Measurements from ENCODE around the gene GGTLC1. TPM values are rescaled to one million over a fixed set of nuclear protein-coding genes. Genes with fewer than 3 reads are reported as not detected.

GGTLC1 gene
- total and polyA plus RNA-seq, 10 of the 15 experiments (the other 5 are each of a cell fraction or from before 2014, with no cell fraction given), result not detected

GRCh38 chr20:23946206-23946605, 42.4 kb downstream of the GGTLC1 start:
- Histone ChIP-seq H3K9me3 (replicated peaks; ENCODE audit: control insufficient read depth, insufficient read depth, low read length) (no peaks in the 10 kb centered on the region), H3K4me2 (ENCODE audit: control insufficient read depth, insufficient read depth) (no peak overlapping the region), H3K36me3 (ENCODE audit: control insufficient read depth in 2 of 2, insufficient read depth in 2 of 2, low read length in 1 of 2) (no peaks in the 10 kb centered on the region), H3K27ac (ENCODE audit: control insufficient read depth, insufficient read depth) (no peak overlapping the region), H3K4me3 (no peak overlapping the region), H3K27me3 (replicated peaks in 1 of 2; ENCODE audit: control insufficient read depth in 2 of 2, insufficient read depth in 2 of 2, low read length in 1 of 2) (no peaks in the 10 kb centered on the region), H2AFZ (ENCODE audit: control insufficient read depth, low read depth, low read length) (no peak overlapping the region), H4K20me1 (ENCODE audit: control insufficient read depth, insufficient read depth) (no peaks in the 10 kb centered on the region), H3K79me2 (ENCODE audit: control insufficient read depth, insufficient read depth, low read length) (no peaks in the 10 kb centered on the region), H3K4me1 (ENCODE audit: control insufficient read depth, insufficient read depth, low read length) (no peaks in the 10 kb centered on the region), H3K9ac (ENCODE audit: control insufficient read depth, insufficient read depth, low read length) (no peak overlapping the region)
- in situ Hi-C loops (cut with MboI), result loop anchor here (25.0 kb wide), 1 partner anchor 966 kb away; no protein-coding TSS in a partner anchor
- no peak for ATAC-seq
- FAIRE-seq, result no peak
- intact Hi-C loops (cut with micrococcal nuclease; ENCODE audit: unreplicated experiment), result no loop called here
- BruUV-seq (replicated peaks), result no TSS peak
- CTCF ChIA-PET, result no interaction called here
- DNase-seq (ENCODE audit: low read depth, low spot score), result no peak
- POLR2A ChIA-PET, result interaction anchor here (0.7 kb wide), 1 partner anchor 24 kb away, joined by 3 read pairs; no protein-coding TSS in a partner anchor
- 11% methylated on average over 3 of the region's 3 CpGs for WGBS (ENCODE audit: insufficient coverage, insufficient replicate concordance, low lambda C conversion rate, missing lambda C conversion rate)
- no peak for TF ChIP-seq STAT1 (conservative IDR thresholded peaks at IDR 0.05)
- TF ChIP-seq, protein P1, sequence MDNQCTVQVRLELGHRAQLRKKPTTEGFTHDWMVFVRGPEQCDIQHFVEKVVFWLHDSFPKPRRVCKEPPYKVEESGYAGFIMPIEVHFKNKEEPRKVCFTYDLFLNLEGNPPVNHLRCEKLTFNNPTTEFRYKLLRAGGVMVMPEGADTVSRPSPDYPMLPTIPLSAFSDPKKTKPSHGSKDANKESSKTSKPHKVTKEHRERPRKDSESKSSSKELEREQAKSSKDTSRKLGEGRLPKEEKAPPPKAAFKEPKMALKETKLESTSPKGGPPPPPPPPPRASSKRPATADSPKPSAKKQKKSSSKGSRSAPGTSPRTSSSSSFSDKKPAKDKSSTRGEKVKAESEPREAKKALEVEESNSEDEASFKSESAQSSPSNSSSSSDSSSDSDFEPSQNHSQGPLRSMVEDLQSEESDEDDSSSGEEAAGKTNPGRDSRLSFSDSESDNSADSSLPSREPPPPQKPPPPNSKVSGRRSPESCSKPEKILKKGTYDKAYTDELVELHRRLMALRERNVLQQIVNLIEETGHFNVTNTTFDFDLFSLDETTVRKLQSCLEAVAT (IDR thresholded peaks at IDR 0.05), result no peak
- TF ChIP-seq FOS (IDR thresholded peaks at IDR 0.05; ENCODE audit: borderline replicate concordance, extremely low read depth, insufficient read length), result no peak
- TF ChIP-seq, protein P2, sequence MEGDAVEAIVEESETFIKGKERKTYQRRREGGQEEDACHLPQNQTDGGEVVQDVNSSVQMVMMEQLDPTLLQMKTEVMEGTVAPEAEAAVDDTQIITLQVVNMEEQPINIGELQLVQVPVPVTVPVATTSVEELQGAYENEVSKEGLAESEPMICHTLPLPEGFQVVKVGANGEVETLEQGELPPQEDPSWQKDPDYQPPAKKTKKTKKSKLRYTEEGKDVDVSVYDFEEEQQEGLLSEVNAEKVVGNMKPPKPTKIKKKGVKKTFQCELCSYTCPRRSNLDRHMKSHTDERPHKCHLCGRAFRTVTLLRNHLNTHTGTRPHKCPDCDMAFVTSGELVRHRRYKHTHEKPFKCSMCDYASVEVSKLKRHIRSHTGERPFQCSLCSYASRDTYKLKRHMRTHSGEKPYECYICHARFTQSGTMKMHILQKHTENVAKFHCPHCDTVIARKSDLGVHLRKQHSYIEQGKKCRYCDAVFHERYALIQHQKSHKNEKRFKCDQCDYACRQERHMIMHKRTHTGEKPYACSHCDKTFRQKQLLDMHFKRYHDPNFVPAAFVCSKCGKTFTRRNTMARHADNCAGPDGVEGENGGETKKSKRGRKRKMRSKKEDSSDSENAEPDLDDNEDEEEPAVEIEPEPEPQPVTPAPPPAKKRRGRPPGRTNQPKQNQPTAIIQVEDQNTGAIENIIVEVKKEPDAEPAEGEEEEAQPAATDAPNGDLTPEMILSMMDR (IDR thresholded peaks at IDR 0.05 in 2 of 3, conservative IDR thresholded peaks at IDR 0.05 in 1 of 3; ENCODE audit: control insufficient read depth in 2 of 3, extremely low read depth in 1 of 3, insufficient read depth in 1 of 3, low read depth in 3 of 3, low read length in 3 of 3), result no peak
- TF ChIP-seq ELK1 (IDR thresholded peaks at IDR 0.05; ENCODE audit: low read depth, low read length), result no peak
- no peak for TF ChIP-seq RFX5 (IDR thresholded peaks at IDR 0.05; ENCODE audit: low read depth, low read length)
- TF ChIP-seq ZNF217 (IDR thresholded peaks at IDR 0.05), result no peak
- no peak for TF ChIP-seq NFYA (IDR thresholded peaks at IDR 0.05; ENCODE audit: borderline replicate concordance, low read depth, low read length)
- TF ChIP-seq NKRF (conservative IDR thresholded peaks at IDR 0.05), result no peak
- TF ChIP-seq SUPT20H (IDR thresholded peaks at IDR 0.05; ENCODE audit: borderline replicate concordance, control insufficient read depth, low read depth, low read length), result no peak
- TF ChIP-seq ATF3 (IDR thresholded peaks at IDR 0.05; ENCODE audit: borderline replicate concordance, extremely low read depth, low read depth, low read length), result no peak
- TF ChIP-seq YBX1 (IDR thresholded peaks at IDR 0.05), result no peak
- RAD21 ChIA-PET (ENCODE audit: unreplicated experiment), result no interaction called here
- SMC1A ChIA-PET (ENCODE audit: uncharacterized antibody, unreplicated experiment), result no interaction called here

Data from GM12878 (cell line).